NCI-H1694 treated with DMSO at 0.1 percent for 48 hours (cell line): ENCODE results near the gene ERBIN.
"Not testable (repeated sequence)": the region's sequence is repeated elsewhere in the genome, so short reads cannot be mapped to it uniquely, and the experiment has no call there.

Experiments
- DNase-seq: peaks from one replicate; lab custom pipeline; 2025; lab: John Stamatoyannopoulos, UW

ERBIN gene

DNA sequence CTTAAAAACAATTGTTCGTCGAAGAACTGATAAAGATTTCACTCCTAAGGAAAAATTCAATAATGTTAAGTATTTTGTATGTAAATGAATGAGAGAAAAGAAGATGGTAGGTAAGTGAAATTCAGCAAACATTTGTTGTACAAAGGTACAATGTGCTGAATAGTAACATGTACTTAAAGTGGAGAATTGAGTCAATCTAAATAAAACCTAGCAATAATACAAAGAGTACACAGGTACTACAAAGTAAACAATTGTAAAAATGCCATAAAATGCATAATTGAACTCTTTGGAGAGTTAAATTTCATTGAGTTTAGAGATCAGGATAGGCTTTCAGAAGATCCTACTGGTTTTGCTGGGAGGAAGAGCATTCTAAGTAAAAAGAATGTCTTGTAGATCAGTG is 82.9 kb downstream of the ERBIN start:
- no peak for DNase-seq

DNA sequence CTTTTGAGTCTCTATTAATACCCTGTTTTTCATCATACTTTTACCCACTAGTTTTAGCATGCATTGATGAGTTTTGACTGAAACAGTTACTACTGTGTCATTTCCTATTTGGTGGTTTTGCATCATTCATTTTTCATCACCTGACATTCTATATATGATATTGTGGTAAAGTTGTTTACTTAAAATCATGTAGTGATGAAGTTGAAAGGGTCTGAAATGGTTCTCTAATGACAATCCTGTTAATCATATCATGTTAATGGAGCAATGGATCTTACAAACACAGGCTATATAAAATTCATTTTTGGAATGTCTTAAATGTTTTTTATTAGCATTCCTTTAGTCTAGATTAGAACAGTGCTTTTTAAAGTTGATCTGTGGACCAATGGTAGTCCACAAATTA is 84.1 kb downstream of the ERBIN start:
- no peak for DNase-seq

DNA sequence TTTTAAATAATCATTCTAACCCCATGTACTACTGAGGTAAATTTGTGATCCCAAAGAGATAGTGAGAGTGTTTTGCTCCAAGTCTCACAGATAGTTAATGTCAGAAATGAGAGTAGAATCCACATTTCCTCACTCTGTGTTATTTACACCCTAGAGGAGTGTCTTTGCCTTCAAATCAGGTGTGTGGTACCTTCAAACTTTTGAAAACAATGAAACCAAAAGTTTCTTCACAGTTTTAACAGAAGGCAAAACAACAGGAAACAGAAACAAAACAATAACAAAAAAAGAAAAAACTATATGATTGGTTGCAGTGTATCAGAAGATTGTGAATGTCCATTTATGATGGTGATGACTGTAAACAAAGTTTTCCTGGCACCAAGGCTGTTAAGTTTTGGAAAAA is 85.9 kb downstream of the ERBIN start:
- no peak for DNase-seq

DNA sequence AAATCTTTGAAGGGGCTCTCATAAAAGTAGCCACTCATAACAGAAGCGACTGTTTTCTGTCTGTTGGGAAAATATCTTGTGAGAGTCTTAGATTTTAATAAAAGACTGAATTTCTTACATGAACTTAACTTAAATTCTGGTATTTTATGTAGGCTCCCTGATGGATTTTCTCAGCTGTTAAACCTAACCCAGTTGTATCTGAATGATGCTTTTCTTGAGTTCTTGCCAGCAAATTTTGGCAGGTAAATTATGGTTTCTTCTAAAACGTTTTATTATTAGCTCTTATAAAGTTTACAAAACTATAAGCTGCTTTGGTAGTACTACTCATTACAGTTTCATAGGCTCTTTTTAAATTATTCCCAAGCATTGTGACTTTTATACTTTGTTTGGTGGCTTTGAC is 87.0 kb downstream of the ERBIN start:
- no peak for DNase-seq

DNA sequence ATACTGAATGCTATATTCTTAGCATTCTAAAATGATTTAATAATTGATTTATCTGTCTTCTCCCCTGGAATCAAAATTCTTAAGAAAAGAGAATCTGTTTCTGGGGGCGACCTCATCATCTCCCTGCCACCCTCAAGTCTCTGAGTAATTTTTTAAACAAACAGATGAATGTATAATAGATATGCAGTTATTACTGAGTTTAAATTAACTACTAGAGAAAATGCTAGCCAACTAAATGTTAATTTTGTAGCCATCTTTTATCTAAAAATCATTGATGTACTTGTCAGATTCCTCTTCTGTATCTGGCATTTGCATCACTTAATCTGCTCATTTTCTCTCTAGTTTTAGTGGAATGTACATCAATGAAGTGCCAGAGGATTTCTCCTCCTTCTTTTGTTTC is 87.5 kb downstream of the ERBIN start:
- DNase-seq: no peak

DNA sequence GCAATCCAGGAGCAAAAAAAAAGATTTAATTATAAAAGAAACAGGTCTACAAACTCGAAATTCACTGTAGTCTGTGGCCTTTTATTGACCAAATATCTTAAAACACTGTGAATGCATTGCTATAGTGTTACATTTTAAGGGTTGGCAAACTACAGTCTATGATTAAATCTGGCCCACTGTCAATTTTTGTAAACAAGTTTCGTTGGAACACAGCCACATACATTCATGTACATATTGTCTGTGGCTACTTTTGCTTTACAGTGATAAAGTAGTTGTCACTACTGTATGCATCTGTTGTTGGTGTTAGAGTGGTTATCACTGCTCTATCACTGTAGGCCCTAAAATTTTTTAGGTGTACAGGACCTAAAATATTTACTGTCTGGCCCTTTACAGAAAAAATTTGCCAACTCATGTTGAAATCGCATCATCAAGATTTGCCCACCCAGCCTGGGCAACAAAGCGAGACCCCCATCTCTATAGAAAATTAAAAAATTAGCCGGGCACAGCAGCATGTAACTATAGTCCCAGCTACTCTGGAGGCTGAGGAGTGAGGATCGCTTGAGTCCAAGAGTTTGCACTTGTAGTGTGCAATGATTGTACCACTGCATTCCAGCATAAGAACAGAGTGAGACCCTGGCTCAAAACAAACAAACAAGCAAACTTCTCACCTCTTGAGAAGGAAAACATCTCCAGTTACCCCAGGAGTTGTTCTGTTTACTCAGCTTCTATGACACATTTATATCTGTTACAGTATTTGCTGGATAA is 89.0 kb downstream of the ERBIN start:
- DNase-seq: no peak

DNA sequence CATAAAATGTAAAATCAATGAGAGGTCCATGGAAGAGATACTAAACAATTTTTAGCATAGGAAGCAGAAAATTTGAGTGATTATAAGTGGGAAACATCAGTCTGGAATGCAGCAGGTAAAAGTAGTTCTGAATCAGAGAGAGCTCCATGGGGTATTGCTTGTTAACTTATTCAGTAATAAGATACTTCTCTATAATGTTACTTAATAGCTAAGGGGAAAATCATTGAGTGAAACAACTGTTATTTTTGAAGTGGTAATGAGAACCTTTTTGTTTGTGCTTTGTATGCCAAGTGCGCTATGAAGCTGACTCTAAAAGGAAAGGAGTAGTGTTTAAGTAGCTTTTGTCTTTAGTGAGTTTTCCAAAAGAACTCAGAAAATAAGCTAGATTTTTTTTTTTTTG is 95.2 kb downstream of the ERBIN start:
- no peak for DNase-seq

DNA sequence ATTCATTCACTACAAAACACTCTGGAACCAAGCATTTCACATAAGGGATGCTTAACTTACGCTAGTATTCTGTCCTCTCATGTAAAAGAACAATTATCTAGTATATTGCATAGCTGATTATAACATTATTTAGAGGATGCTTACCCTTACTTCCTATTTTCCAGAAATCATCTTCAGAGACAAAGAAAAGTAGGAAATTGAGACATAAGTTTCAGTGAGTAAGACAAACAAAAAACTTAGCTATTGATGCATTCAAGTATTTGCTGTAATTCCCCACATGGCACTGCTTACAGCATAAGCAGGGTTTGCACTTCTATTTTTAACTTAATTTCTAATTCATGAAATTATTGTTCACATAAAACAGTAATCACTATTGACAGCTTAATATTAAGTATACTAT is 112.9 kb downstream of the ERBIN start:
- DNase-seq: no peak

DNA sequence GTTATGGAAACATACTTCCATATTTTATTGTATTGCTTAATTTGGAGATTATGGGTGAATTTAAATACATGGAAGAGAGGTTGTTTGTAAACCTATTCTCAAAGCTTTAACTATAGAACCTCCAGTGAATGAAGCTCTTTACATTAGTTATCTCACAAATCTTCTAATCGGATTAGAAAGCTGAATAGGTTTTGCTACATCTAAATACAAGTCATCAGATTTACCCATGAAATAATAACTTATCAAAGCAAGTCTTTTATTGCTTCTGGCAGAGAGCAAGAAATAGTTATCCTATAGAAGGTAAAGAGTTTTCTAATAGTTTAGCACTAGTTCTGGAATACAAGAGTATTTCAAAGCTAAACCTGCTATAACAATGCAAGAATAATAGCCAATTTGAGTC is 113.3 kb downstream of the ERBIN start:
- DNase-seq: no peak

DNA sequence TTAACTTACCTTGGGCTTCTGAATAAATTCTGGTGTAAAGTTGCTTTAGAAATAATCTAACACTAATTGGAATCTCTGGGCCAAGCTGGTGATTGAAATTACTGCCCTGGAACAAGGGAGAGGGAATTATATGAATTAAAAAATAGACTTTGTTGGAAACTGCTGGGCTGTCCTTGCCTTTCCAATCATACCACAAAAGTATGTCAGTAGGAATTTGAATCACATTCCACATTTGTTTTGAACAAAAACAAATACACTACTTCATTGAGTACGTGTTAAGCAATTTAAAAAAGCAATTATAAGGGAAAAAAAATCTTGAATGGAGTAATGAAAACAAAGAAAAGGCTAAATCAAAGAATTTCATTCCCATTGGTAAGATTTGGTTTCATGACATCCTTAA is 115.3 kb downstream of the ERBIN start:
- DNase-seq: no peak

DNA sequence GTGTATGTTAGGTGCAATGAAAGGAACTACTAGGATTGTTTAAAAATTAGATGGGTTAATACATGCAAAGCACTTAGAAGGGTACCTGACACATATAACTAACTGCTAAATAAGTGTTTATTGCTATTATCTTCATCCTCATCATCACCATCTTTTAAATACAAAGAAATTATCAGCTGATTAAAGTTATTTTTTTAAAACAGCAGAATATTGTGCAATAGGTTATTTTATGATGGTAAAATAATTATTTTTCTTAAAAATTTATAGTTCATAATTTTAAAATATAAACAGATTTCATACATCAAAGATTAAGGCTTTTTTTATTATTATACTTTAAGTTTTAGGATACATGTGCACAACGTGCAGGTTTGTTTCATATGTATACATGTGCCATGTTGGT is 130.9 kb downstream of the ERBIN start:
- no peak for DNase-seq

DNA sequence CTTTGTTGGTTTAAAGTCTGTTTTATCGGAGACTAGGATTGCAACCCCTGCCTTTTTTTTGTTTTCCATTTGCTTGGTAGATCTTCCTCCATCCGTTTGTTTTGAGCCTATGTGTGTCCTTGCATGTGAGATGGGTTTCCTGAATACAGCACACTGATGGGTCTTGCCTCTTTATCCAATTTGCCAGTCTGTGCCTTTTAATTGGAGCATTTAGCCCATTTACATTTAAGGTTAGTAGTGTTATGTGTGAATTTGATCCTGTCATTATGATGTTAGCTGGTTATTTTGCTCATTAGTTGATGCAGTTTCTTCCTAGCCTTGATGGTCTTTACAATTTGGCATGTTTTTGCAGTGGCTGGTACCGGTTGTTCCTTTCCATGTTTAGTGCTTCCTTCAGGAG is 134.9 kb downstream of the ERBIN start:
- DNase-seq: not testable (repeated sequence)

DNA sequence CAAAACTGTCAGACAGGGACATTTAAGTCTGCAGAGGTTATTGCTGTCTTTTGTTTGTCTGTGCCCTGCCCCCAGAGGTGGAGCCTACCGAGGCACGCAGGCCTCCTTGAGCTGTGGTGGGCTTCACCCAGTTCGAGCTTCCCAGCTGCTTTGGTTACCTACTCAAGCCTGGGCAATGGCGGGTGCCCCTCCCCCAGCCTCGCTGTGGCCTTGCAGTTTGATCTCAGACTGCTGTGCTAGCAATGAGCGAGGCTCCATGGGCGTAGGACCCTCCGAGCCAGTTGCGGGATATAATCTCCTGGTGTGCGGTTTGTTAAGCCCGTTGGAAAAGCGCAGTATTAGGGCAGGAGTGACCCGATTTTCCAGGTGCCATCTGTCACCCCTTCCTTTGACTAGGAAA is 136.7 kb downstream of the ERBIN start:
- not testable (repeated sequence) for DNase-seq

DNA sequence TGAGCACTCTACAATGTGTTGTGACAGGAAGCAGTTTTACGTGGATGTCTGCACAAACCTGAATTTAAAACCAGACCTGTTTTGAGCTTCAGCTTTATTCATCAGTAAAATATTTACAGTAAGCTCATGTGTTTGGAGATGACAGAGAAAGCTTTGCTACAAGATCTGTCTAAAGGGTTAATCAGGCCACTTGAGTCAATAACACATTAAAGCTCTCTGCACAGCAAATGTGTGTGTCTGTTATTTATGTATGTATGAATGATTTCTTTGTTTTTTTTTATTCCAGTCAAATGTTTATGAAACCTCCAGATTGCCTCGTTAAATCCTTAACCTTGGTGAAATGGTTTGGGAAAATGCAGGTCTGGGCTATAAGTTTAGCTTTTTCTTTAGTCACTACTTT is 140.5 kb downstream of the ERBIN start:
- DNase-seq: no peak

DNA sequence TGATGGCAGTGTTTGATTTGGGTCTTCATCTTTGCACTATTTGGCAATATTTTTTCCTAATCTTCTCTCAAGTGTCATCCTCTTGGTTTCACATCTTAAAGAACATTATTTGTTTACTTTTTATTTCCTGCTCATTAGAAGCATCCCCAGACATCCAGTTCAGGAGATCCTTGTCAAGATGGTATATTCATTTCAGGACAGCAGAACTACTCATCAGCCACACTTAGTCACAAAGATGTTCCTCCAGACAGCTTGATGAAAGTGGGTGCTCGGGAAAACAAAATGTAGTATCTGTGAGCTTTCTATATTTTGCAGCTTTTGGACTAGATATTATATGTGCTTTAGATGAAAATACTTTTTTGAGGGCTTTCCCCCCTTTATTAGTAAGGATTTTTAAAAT is 145.7 kb downstream of the ERBIN start:
- no peak for DNase-seq

DNA sequence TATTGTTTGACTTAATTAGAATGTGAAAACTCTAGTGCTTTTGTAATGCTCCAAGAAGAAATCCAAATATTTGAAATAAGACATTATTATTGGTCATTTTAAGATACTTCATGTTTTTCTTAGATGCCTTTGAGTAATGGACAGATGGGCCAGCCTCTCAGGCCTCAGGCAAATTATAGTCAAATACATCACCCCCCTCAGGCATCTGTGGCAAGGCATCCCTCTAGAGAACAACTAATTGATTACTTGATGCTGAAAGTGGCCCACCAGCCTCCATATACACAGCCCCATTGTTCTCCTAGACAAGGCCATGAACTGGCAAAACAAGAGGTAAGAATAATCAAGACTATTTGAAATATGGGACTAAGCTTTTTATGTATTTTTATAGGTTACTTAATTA is 148.5 kb downstream of the ERBIN start:
- no peak for DNase-seq

DNA sequence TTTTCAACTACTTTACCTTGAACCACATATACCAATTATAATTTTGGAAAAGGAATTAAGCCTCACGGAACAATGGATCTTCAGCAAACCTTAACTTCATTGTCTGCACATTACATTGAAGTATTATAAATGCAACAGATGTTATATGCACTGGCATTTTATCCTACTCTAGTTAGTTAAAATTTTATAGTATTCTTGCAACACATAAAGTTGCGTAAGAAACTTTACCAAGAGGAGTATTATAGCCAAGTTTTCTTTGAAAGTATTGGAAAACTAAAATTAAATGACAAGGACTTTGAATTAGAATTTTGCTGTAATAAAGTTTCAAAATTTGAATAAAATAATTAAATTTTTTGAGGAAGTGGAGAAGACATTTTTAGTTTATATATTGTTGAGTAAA is 154.3 kb downstream of the ERBIN start:
- DNase-seq: no peak

DNA sequence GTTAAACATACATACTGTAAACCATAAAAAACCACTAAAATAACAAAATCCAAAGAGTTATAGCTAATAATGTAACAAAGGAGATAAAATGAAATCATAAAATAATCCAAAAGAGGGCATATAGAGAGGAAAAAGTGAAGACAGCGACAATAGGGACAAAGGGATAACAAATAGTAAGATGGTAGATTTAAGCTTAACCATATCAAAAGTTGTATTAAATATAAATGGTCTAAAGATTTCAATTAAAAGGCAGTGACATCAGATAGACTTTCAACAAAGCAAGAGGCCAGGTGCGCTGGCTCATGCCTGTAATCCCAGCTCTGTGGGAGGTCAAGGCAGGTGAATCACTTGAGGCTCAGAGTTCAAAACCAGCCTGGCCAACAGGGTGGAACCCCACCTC is 163.0 kb downstream of the ERBIN start:
- DNase-seq: no peak

DNA sequence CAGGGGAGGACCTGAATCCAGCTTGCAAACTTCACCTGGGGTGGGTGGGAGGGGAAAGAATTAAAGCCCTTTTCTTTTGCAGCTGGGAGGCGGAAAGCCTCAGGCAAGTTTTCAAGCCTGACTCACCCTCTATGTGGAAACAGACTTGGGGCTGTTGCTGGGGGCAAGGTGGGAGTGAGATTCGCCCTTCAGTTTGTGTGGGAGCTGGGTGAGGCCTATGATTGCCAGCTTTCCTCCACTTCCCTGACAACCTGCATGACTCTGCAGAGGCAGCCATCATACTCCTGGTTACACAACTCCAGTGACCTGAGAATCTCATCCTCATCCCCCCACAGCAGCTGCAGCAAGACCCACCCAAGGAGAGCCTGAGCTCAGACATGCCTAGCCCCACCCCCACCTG is 174.5 kb downstream of the ERBIN start:
- DNase-seq: no peak

DNA sequence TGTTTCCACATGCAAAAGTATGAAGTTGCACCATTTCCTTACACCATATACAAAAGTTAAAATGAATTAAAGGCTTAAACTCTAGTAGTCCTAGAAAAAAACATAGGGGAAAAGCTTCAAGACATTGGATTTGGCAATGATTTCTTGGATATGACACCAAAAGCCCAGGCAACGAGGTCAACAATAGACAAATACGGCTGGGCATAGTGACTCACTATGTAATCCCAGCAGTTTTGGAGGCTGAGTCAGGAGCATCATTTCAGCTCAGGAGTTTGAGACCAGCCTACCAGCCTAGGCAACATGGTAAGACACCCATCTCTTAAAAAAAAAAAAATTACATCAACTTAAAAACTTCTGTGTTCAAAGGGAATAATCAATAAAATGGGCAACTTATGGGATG is 186.8 kb downstream of the ERBIN start:
- DNase-seq: no peak

DNA sequence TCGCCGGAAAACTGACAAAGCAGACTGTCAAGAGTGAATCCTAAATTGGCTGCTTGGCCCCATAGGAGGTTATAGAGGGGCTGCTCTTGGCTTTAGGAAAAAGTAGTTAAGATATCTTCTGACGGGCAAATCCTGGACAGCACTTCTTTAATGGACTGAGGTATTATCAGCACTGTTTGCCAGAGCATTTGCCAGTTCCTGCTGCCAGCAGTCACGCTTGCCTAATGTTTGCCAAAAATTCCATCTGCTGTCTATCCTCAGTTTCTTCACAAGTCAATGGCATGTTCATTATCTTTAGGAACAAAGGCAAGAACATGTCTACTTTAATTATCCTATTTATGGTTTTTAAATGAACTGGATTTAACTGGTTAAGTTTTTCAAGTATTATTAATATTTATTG is 191.9 kb downstream of the ERBIN start:
- peak; percentile 20 for DNase-seq

DNA sequence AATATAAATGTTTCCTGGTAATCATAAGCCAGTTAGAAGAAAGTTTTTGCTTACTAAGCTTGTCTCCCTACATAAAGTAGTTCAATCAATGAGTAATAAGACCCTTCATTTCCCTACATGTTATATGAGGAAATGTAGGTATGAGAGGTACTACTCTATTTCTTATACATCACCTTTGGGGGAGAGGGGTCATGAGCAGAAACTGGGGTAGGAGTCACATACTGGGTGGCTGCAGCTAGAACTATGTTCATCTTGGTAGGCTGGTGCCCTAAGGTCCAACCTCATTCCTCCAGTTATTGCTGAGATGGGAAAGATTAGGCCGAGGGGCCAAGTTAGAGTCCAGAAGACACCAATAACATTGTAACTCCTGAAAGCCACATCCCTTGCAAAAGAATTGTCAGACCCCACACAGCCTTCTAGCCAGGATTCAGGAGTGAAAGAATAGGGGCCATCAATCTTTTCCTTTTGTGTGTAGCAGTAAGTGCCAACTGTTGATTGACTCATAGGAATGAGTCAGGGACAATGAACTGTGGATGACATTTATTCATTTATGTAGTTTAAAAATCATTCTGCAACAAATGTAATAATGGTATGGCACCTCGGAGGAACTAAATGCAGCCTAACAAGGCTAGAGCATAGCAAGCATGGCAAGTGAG is 196.1 kb downstream of the ERBIN start:
- DNase-seq: no peak

DNA sequence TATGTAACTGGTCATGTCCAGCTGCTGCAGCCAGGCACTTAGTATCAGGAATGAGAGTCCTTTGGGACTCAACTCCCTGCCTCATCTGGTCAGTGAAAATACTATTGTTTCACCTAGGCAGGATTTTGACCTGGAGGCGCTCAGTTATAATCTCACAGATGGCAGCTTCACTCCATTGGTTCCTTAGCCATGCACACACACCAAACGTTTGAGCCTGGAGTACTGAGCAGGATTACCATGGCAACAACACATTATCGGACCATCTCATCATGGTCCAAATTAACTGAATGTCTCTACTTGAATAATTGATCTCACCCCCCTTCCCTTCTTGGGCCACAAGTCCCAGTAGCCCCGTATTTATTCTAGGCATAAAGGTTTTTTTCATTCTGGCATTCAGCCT is 202.8 kb downstream of the ERBIN start:
- no peak for DNase-seq

DNA sequence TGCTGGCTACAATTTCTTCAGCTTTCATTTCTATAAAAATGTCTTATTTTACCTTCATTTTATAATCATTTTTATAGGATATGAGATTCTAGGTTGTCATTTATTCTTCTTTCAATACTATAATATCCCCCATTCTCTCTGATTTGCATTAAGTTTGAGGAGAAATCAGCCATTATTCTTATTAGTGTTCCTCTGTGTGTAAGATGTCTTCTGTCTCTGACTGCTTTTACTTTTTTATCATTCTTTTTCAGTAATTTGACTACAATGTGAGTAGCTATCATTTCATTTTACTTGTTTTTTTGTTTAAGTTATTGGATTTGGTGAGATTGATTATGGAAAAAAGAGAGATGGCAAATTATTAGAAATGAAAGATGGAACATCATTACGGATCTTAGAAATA is 204.1 kb downstream of the ERBIN start:
- DNase-seq: no peak
